SK-N-SH (cell line): ENCODE measurements around the gene ACYP2.

Experiments used
- CTCF ChIP-seq: fragments of 200-600 bp; sonication (generic); IDR thresholded peaks from 2 replicates; pipeline ENCODE4 v1.6.1; 2017; ENCODE audit warnings: antibody characterized with exemption, mild to moderate bottlenecking, moderate library complexity
- EZH2phosphoT487 ChIP-seq: fragments of 200-600 bp; sonication (generic); IDR thresholded peaks from 2 replicates; pipeline ENCODE4 v1.6.1; 2017; ENCODE audit warnings: low read depth, mixed run types, mild to moderate bottlenecking, antibody characterized with exemption, moderate library complexity, borderline replicate concordance
- JUND ChIP-seq: IDR thresholded peaks from 2 replicates; pipeline ENCODE4 v1.4.0; 2012
- MXI1 ChIP-seq: IDR thresholded peaks from 2 replicates; pipeline ENCODE4 v1.6.1; 2012; ENCODE audit warnings: mild to moderate bottlenecking, low read depth, low read length, improper control_type of control experiment
- NFIC ChIP-seq: IDR thresholded peaks from 2 replicates; pipeline ENCODE4 v1.4.0; 2012; ENCODE audit warnings: borderline replicate concordance
- POLR2AphosphoS5 ChIP-seq: IDR thresholded peaks from 2 replicates; pipeline ENCODE4 v1.6.1; 2012; ENCODE audit warnings: low read depth, low read length
- RFX5 ChIP-seq: IDR thresholded peaks from 2 replicates; pipeline ENCODE4 v1.6.1; 2012; ENCODE audit warnings: mild to moderate bottlenecking, improper control_type of control experiment, low read length
- SIN3A ChIP-seq: IDR thresholded peaks from 2 replicates; pipeline ENCODE4 v1.6.1; 2012; ENCODE audit warnings: low read depth, mild to moderate bottlenecking, low read length, moderate library complexity, borderline replicate concordance

- no peak for TF ChIP-seq JUND
- no peak for TF ChIP-seq CTCF
- TF ChIP-seq RFX5 = no peak
- no peak for TF ChIP-seq NFIC
- no peak for TF ChIP-seq MXI1
- no peak for TF ChIP-seq SIN3A
- no peak for TF ChIP-seq POLR2AphosphoS5
- TF ChIP-seq EZH2phosphoT487 = no peak
Measured at GRCh38 chr2:54262015-54262765, 146.8 kb downstream of the ACYP2 start.
